ENCODE results near the gene PIK3R6. TPM values are rescaled to one million over a fixed set of nuclear protein-coding genes. Genes with fewer than 3 reads are reported as not detected.

Gene PIK3R6
- total RNA-seq, 1 donor from 2014 or later = not detected

GRCh38 chr17:8900207-8900606, 32.7 kb upstream of the PIK3R6 start:
- no peak for DNase-seq (ENCODE audit: low read depth)
- no peak overlapping the region for H3K4me3 ChIP-seq (ENCODE audit: low read depth, low read length)
- TF ChIP-seq CTCF (conservative IDR thresholded peaks at IDR 0.05; ENCODE audit: low read depth, low read length) = no peak

- DNase-seq (ENCODE audit: low read depth) = no peak
- no peak for TF ChIP-seq CTCF (conservative IDR thresholded peaks at IDR 0.05; ENCODE audit: low read depth, low read length)
- H3K4me3 ChIP-seq (ENCODE audit: low read depth, low read length) = no peak overlapping the region
These were observed 31.2 kb upstream of the PIK3R6 start for GRCh38 chr17:8898636-8899035.

- H3K4me3 ChIP-seq (ENCODE audit: low read depth, low read length) = no peak overlapping the region
- DNase-seq (ENCODE audit: low read depth) = no peak
- no peak for TF ChIP-seq CTCF (conservative IDR thresholded peaks at IDR 0.05; ENCODE audit: low read depth, low read length)
These were observed 30.7 kb upstream of the PIK3R6 start for GRCh38 chr17:8898126-8898525.

- TF ChIP-seq CTCF (conservative IDR thresholded peaks at IDR 0.05; ENCODE audit: low read depth, low read length) = no peak
- DNase-seq (ENCODE audit: low read depth) = no peak
- H3K4me3 ChIP-seq (ENCODE audit: low read depth, low read length) = no peak overlapping the region
These were observed 29.5 kb upstream of the PIK3R6 start for GRCh38 chr17:8896641-8897635.

GRCh38 chr17:8896087-8896486, 28.6 kb upstream of the PIK3R6 start:
- TF ChIP-seq CTCF (conservative IDR thresholded peaks at IDR 0.05; ENCODE audit: low read depth, low read length) = no peak
- no peak for DNase-seq (ENCODE audit: low read depth)
- H3K4me3 ChIP-seq (ENCODE audit: low read depth, low read length) = no peak overlapping the region

- peak; percentile 80 for TF ChIP-seq CTCF (conservative IDR thresholded peaks at IDR 0.05; ENCODE audit: low read depth, low read length)
- no peak overlapping the region for H3K4me3 ChIP-seq (ENCODE audit: low read depth, low read length)
- DNase-seq (ENCODE audit: low read depth) = peak; percentile 6
These were observed 27.5 kb upstream of the PIK3R6 start for GRCh38 chr17:8894673-8895578.

Measured in epithelial cell of proximal tubule (primary cell).